GM19452 (cell line): ENCODE results near the gene SPP2.

Source experiments
- ATAC-seq: cut with Tn5 transposase; IDR thresholded peaks from one replicate; pipeline ENCODE4 v1.9.1; 2021; ENCODE audit not compliant: unreplicated experiment

SPP2 gene

GRCh38 chr2:234091432-234091879, 41.0 kb downstream of the SPP2 start:
- no peak for ATAC-seq

- ATAC-seq, result no peak
Observed at GRCh38 chr2:234091883-234092282, 41.4 kb downstream of the SPP2 start.

GRCh38 chr2:234092344-234092743, 41.8 kb downstream of the SPP2 start:
- ATAC-seq, result no peak

- ATAC-seq, result no peak
Observed at GRCh38 chr2:234095301-234095700, 44.8 kb downstream of the SPP2 start.

GRCh38 chr2:234096164-234096563, 45.7 kb downstream of the SPP2 start:
- ATAC-seq, result no peak

GRCh38 chr2:234098681-234099080, 48.2 kb downstream of the SPP2 start:
- no peak for ATAC-seq

- ATAC-seq, result no peak
Observed at GRCh38 chr2:234099266-234099665, 48.8 kb downstream of the SPP2 start.

- ATAC-seq, result no peak
Observed at GRCh38 chr2:234100686-234101085, 50.2 kb downstream of the SPP2 start.

- ATAC-seq, result no peak
Observed at GRCh38 chr2:234102112-234102511, 51.6 kb downstream of the SPP2 start.

- ATAC-seq, result no peak
Observed at GRCh38 chr2:234107861-234108260, 57.4 kb downstream of the SPP2 start.

GRCh38 chr2:234109321-234109720, 58.8 kb downstream of the SPP2 start:
- ATAC-seq, result no peak

- ATAC-seq, result no peak
Observed at GRCh38 chr2:234110219-234110618, 59.7 kb downstream of the SPP2 start.

GRCh38 chr2:234111523-234111922, 61.0 kb downstream of the SPP2 start:
- ATAC-seq, result no peak

GRCh38 chr2:234116010-234116409, 65.5 kb downstream of the SPP2 start:
- ATAC-seq, result no peak

- ATAC-seq, result no peak
Observed at GRCh38 chr2:234121999-234122398, 71.5 kb downstream of the SPP2 start.

- ATAC-seq, result no peak
Observed at GRCh38 chr2:234125451-234126145, 75.1 kb downstream of the SPP2 start.

GRCh38 chr2:234126146-234126470, 75.6 kb downstream of the SPP2 start:
- no peak for ATAC-seq
